Measurements from ENCODE around the gene RND2.

DNA sequence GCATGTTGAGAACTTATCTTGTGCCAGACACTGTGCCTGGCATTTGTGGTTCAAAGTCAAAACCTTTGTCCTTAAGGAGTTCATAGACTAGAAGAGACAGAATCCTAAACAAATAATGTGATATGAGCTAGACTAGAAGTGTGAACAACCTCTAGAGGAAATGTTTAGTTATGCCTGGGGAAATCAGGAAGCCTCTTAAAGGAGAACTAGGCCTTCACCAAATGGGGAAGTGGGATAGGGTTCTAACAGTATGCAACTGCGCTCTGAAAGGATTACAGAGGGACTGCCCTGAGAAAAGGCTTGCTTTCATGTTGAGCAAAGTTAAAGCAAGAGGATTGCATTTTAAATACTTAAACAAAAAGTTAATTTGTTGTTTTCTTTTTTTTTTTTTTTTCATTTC, 39.8 kb upstream of the RND2 start:
- no peak for TF ChIP-seq POLR2A (IDR thresholded peaks at IDR 0.05)
- TF ChIP-seq, protein P1, sequence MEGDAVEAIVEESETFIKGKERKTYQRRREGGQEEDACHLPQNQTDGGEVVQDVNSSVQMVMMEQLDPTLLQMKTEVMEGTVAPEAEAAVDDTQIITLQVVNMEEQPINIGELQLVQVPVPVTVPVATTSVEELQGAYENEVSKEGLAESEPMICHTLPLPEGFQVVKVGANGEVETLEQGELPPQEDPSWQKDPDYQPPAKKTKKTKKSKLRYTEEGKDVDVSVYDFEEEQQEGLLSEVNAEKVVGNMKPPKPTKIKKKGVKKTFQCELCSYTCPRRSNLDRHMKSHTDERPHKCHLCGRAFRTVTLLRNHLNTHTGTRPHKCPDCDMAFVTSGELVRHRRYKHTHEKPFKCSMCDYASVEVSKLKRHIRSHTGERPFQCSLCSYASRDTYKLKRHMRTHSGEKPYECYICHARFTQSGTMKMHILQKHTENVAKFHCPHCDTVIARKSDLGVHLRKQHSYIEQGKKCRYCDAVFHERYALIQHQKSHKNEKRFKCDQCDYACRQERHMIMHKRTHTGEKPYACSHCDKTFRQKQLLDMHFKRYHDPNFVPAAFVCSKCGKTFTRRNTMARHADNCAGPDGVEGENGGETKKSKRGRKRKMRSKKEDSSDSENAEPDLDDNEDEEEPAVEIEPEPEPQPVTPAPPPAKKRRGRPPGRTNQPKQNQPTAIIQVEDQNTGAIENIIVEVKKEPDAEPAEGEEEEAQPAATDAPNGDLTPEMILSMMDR (IDR thresholded peaks at IDR 0.05), result no peak
- no peak for TF ChIP-seq POLR2AphosphoS5 (IDR thresholded peaks at IDR 0.05)

Measured in transverse colon (tissue), 4 donors.